CD4-positive, alpha-beta memory T cell (primary cell): Measurements from ENCODE around the gene PPP2R3B. TPM values are rescaled to one million over a fixed set of nuclear protein-coding genes. Genes with fewer than 3 reads are reported as not detected.
"Not testable (repeated sequence)": the region's sequence is repeated elsewhere in the genome, so short reads cannot be mapped to it uniquely, and the experiment has no call there.

Source experiments
- CTCF ChIA-PET: fragments of 350-600 bp; sonication (Branson Sonifier 250); formaldehyde crosslinking; loops from one replicate; lab custom pipeline; 2021; ENCODE audit warnings: inconsistent platforms; ENCODE audit not compliant: partially characterized antibody; lab: Charles Lee
- POLR2A ChIA-PET: fragments of 350-600 bp; sonication (Branson Sonifier 250); formaldehyde crosslinking; loops from one replicate; lab custom pipeline; 2021; ENCODE audit not compliant: partially characterized antibody; lab: Charles Lee
- DNase-seq, 5 donors: peaks; one replicate each; pipeline versions ENCODE4 v3.0.0 to v3.0.0-alpha.2; 2020 to 2022; ENCODE audit warnings: mixed read lengths in 1 of 5
- H3K27ac ChIP-seq: one replicate; pipeline ENCODE4 v1.7.0; 2013; ENCODE audit warnings: low read depth, low read length
- H3K27me3 ChIP-seq: 2 replicates; pipeline ENCODE4 v1.7.0; 2013; ENCODE audit warnings: mild to moderate bottlenecking, low read length, moderate library complexity; ENCODE audit not compliant: insufficient read depth
- H3K36me3 ChIP-seq: 2 replicates; pipeline ENCODE4 v1.7.0; 2013; ENCODE audit warnings: mild to moderate bottlenecking, low read length, moderate library complexity; ENCODE audit not compliant: insufficient read depth
- H3K4me1 ChIP-seq: 2 replicates; pipeline ENCODE4 v1.7.0; 2013; ENCODE audit warnings: mild to moderate bottlenecking, low read length, moderate library complexity; ENCODE audit not compliant: insufficient read depth
- H3K4me3 ChIP-seq, 2 donors: one replicate each; pipeline ENCODE4 v1.7.0; 2013; ENCODE audit warnings: low read length in 2 of 2, mild to moderate bottlenecking in 1 of 2
- H3K9me3 ChIP-seq, 2 donors: one replicate each; pipeline ENCODE4 v1.7.0; 2013; ENCODE audit warnings: low read length in 2 of 2, control low read depth in 1 of 2; ENCODE audit not compliant: control insufficient read depth in 1 of 2
- H3K27ac Mint-ChIP-seq, 7 donors: one replicate each; pipeline ENCODE4 v1.8.0; 2020 to 2021; ENCODE audit warnings: mixed read lengths in 7 of 7, mild to moderate bottlenecking in 6 of 7, inconsistent platforms in 3 of 7, moderate library complexity in 3 of 7
- H3K27me3 Mint-ChIP-seq, 2 donors: one replicate each; pipeline ENCODE4 v1.8.0; 2020 to 2021; ENCODE audit warnings: mixed read lengths in 2 of 2
- H3K36me3 Mint-ChIP-seq, 2 donors: one replicate each; pipeline ENCODE4 v1.8.0; 2020 to 2021; ENCODE audit warnings: mixed read lengths in 2 of 2, inconsistent platforms in 1 of 2, mild to moderate bottlenecking in 1 of 2
- H3K4me1 Mint-ChIP-seq, 4 donors: one replicate each; pipeline ENCODE4 v1.8.0; 2020 to 2021; ENCODE audit warnings: mixed read lengths in 4 of 4, mild to moderate bottlenecking in 1 of 4
- H3K4me3 Mint-ChIP-seq, 8 donors: one replicate each; pipeline ENCODE4 v1.8.0; 2020 to 2021; ENCODE audit warnings: mixed read lengths in 8 of 8, mild to moderate bottlenecking in 7 of 8, moderate library complexity in 6 of 8, inconsistent platforms in 3 of 8
- H3K9me3 Mint-ChIP-seq, 8 donors: one replicate each; pipeline ENCODE4 v1.8.0; 2020 to 2021; ENCODE audit warnings: mixed read lengths in 8 of 8, mild to moderate bottlenecking in 5 of 8, inconsistent platforms in 3 of 8, moderate library complexity in 1 of 8
- intact Hi-C: fragments of 100-400 bp; cut with micrococcal nuclease; formaldehyde crosslinking; loops from one replicate; pipeline ENCODE4 v1.15.1; 2023
- polyA plus RNA-seq, 2 donors: library from polyadenylated mRNA; unstranded; fragments of 300-500 nt; fragmentation: Illumina TruSeq; gene quantifications; one replicate each; pipeline ENCODE4 v1.2.3, GENCODE V29; 2021
- total RNA-seq, 2 experiments: library from RNA; stranded (reverse); gene quantifications; one replicate each; pipeline ENCODE4 v1.2.3, GENCODE V29; 2021

Gene PPP2R3B
- total and polyA plus RNA-seq, 4 experiments from 2014 or later = 8.0 to 45.2 (median 25.3) TPM

- CTCF ChIA-PET = no interaction called here
- no peak overlapping the region for H3K27ac Mint-ChIP-seq
- H3K9me3 Mint-ChIP-seq = no peaks in the 10 kb centered on the region
- Histone ChIP-seq H3K27ac (no peak overlapping the region), H3K36me3 (no peaks in the 10 kb centered on the region), H3K4me3 (no peak overlapping the region), H3K9me3 (no peaks in the 10 kb centered on the region), H3K27me3 (no peaks in the 10 kb centered on the region), H3K4me1 (no peaks in the 10 kb centered on the region)
- peaks cover 0 to 3% of the 10 kb centered on the region in 2 donors for H3K27me3 Mint-ChIP-seq
- DNase-seq = no peak
- H3K36me3 Mint-ChIP-seq = no peaks in the 10 kb centered on the region
- H3K4me1 Mint-ChIP-seq = no peaks in the 10 kb centered on the region
- H3K4me3 Mint-ChIP-seq = no peak overlapping the region
- intact Hi-C loops = no loop called here
- POLR2A ChIA-PET = no interaction called here
Measured at GRCh38 chrX:418927-419729, 32.4 kb upstream of the PPP2R3B start.

DNA sequence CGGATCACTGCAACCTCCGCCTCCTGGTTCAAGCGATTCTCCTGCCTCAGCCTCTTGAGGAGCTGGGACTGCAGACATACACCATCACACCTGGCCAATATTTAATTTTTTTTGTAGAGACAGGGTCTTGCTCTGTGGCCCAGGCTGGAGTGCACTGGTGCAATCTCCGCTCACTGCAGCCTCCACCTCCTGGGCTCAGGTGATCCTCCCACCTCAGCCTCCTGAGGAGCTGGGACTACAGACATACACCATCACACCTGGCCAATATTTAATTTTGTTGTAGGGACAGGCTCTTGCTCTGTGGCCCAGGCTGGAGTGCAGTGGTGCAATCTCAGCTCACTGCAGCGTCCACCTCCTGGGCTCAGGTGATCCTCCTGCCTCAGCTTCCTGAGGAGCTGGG is 28.8 kb upstream of the PPP2R3B start:
- H3K4me3 ChIP-seq, H3K27me3 Mint-ChIP-seq, H3K9me3 ChIP-seq, POLR2A ChIA-PET, H3K4me3 Mint-ChIP-seq, CTCF ChIA-PET, H3K4me1 ChIP-seq, intact Hi-C loops, H3K4me1 Mint-ChIP-seq, H3K36me3 ChIP-seq, H3K27ac Mint-ChIP-seq, DNase-seq, H3K27me3 ChIP-seq, H3K9me3 Mint-ChIP-seq, H3K36me3 Mint-ChIP-seq, H3K27ac ChIP-seq: not testable (repeated sequence)

GRCh38 chrX:413322-414201 is 26.9 kb upstream of the PPP2R3B start:
- intact Hi-C loops = no loop called here
- no peak for DNase-seq
- Mint-ChIP-seq H3K27ac (no peak overlapping the region), H3K36me3 (no peaks in the 10 kb centered on the region), H3K4me1 (peaks cover 0 to 1% (median under 1%) of the 10 kb centered on the region in 4 donors), H3K9me3 (no peaks in the 10 kb centered on the region), H3K4me3 (no peak overlapping the region), H3K27me3 (no peaks in the 10 kb centered on the region)
- Histone ChIP-seq H3K4me3 (no peak overlapping the region), H3K9me3 (no peaks in the 10 kb centered on the region), H3K27ac (no peak overlapping the region), H3K4me1 (no peaks in the 10 kb centered on the region), H3K36me3 (no peaks in the 10 kb centered on the region), H3K27me3 (no peaks in the 10 kb centered on the region)
- ChIA-PET CTCF (no interaction called here), POLR2A (no interaction called here)

- no peak overlapping the region for H3K4me3 ChIP-seq
- ChIA-PET POLR2A (no interaction called here), CTCF (no interaction called here)
- no peaks in the 10 kb centered on the region for H3K4me1 ChIP-seq
- Mint-ChIP-seq H3K27ac (no peak overlapping the region), H3K9me3 (no peaks in the 10 kb centered on the region), H3K4me1 (peaks cover 0 to 1% (median under 1%) of the 10 kb centered on the region in 4 donors), H3K36me3 (no peaks in the 10 kb centered on the region), H3K27me3 (no peaks in the 10 kb centered on the region), H3K4me3 (no peak overlapping the region)
- intact Hi-C loops = no loop called here
- no peak for DNase-seq
- no peak overlapping the region for H3K27ac ChIP-seq
- H3K36me3 ChIP-seq = no peaks in the 10 kb centered on the region
- H3K9me3 ChIP-seq = no peaks in the 10 kb centered on the region
- no peaks in the 10 kb centered on the region for H3K27me3 ChIP-seq
Measured at GRCh38 chrX:410296-410695, 23.6 kb upstream of the PPP2R3B start.

- no peak for DNase-seq
- Histone ChIP-seq H3K4me1 (no peaks in the 10 kb centered on the region), H3K4me3 (no peak overlapping the region), H3K9me3 (no peaks in the 10 kb centered on the region), H3K36me3 (no peaks in the 10 kb centered on the region), H3K27ac (no peak overlapping the region), H3K27me3 (no peaks in the 10 kb centered on the region)
- Mint-ChIP-seq H3K9me3 (peaks cover 0 to 2% (median 0%) of the 10 kb centered on the region in 8 donors), H3K27me3 (no peaks in the 10 kb centered on the region), H3K36me3 (peaks cover 0 to 2% of the 10 kb centered on the region in 2 donors), H3K27ac (no peak overlapping the region), H3K4me1 (peaks cover 0 to 3% (median 0%) of the 10 kb centered on the region in 4 donors), H3K4me3 (no peak overlapping the region)
- ChIA-PET CTCF (no interaction called here), POLR2A (no interaction called here)
- intact Hi-C loops = no loop called here
Measured at GRCh38 chrX:405149-405548, 18.4 kb upstream of the PPP2R3B start.

GRCh38 chrX:404656-405055 is 17.9 kb upstream of the PPP2R3B start:
- Mint-ChIP-seq H3K9me3 (peaks cover 0 to 2% (median 0%) of the 10 kb centered on the region in 8 donors), H3K4me1 (peaks cover 0 to 3% (median 0%) of the 10 kb centered on the region in 4 donors), H3K27me3 (no peaks in the 10 kb centered on the region), H3K4me3 (no peak overlapping the region), H3K27ac (no peak overlapping the region), H3K36me3 (peaks cover 0 to 2% of the 10 kb centered on the region in 2 donors)
- H3K36me3 ChIP-seq = no peaks in the 10 kb centered on the region
- no peak for DNase-seq
- no peaks in the 10 kb centered on the region for H3K9me3 ChIP-seq
- intact Hi-C loops = no loop called here
- no peak overlapping the region for H3K27ac ChIP-seq
- H3K4me1 ChIP-seq = no peaks in the 10 kb centered on the region
- CTCF ChIA-PET = no interaction called here
- POLR2A ChIA-PET = no interaction called here
- H3K27me3 ChIP-seq = no peaks in the 10 kb centered on the region
- no peak overlapping the region for H3K4me3 ChIP-seq

- H3K36me3 Mint-ChIP-seq = peaks cover 0 to 2% of the 10 kb centered on the region in 2 donors
- intact Hi-C loops = no loop called here
- no peaks in the 10 kb centered on the region for H3K27me3 Mint-ChIP-seq
- ChIA-PET CTCF (no interaction called here), POLR2A (no interaction called here)
- H3K9me3 Mint-ChIP-seq = peaks cover 0 to 2% (median 0%) of the 10 kb centered on the region in 8 donors
- Histone ChIP-seq H3K4me3 (no peak overlapping the region), H3K4me1 (no peaks in the 10 kb centered on the region), H3K27ac (no peak overlapping the region), H3K27me3 (no peaks in the 10 kb centered on the region), H3K9me3 (no peaks in the 10 kb centered on the region), H3K36me3 (no peaks in the 10 kb centered on the region)
- H3K27ac Mint-ChIP-seq = peak overlapping the region in 2 of 7 donors; percentile 19 to 33
- no peak for DNase-seq
- peaks cover 0 to 2% (median 0%) of the 10 kb centered on the region in 4 donors for H3K4me1 Mint-ChIP-seq
- H3K4me3 Mint-ChIP-seq = no peak overlapping the region
Measured at GRCh38 chrX:402857-403256, 16.1 kb upstream of the PPP2R3B start.
